ENCODE results near the gene ADPRS. TPM values are rescaled to one million over a fixed set of nuclear protein-coding genes. Genes with fewer than 3 reads are reported as not detected.

The ADPRS gene
- total RNA-seq, 4 donors from 2014 or later: 23.8 to 43.4 (median 32.6) TPM

DNA sequence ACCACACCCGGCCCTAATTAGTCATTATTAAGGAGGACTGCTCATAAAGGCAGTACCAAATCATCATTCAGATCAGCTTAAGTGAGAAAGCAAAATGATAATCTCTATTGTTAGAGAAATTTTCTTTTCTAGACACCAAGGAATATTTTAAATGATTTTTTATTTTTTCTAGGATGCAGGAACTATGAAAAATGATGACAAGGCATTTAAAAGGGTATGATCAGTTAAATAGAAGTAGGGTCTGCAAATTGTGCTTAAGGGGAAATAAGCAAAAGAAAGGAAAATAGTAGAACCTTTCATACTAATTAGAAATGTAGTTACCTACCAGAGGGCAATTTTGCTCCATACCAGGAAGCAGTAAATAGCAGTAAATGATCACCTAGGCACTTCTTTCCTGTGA is 26.4 kb upstream of the ADPRS start:
- no peak for ATAC-seq
- TF ChIP-seq EP300 (IDR thresholded peaks at IDR 0.05) (no peak), POLR2AphosphoS5 (IDR thresholded peaks at IDR 0.05) (no peak), POLR2A (IDR thresholded peaks at IDR 0.05) (no peak)
- TF ChIP-seq, protein P1, sequence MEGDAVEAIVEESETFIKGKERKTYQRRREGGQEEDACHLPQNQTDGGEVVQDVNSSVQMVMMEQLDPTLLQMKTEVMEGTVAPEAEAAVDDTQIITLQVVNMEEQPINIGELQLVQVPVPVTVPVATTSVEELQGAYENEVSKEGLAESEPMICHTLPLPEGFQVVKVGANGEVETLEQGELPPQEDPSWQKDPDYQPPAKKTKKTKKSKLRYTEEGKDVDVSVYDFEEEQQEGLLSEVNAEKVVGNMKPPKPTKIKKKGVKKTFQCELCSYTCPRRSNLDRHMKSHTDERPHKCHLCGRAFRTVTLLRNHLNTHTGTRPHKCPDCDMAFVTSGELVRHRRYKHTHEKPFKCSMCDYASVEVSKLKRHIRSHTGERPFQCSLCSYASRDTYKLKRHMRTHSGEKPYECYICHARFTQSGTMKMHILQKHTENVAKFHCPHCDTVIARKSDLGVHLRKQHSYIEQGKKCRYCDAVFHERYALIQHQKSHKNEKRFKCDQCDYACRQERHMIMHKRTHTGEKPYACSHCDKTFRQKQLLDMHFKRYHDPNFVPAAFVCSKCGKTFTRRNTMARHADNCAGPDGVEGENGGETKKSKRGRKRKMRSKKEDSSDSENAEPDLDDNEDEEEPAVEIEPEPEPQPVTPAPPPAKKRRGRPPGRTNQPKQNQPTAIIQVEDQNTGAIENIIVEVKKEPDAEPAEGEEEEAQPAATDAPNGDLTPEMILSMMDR (IDR thresholded peaks at IDR 0.05): no peak
- Histone ChIP-seq H3K4me3 (no peak overlapping the region), H3K27me3 (no peaks in the 10 kb centered on the region), H3K9me3 (no peaks in the 10 kb centered on the region), H3K36me3 (peaks cover 0 to 21% of the 10 kb centered on the region in 2 donors), H3K27ac (no peak overlapping the region), H3K4me1 (no peaks in the 10 kb centered on the region)
- 100% methylated on average over 1 of the region's 1 CpG; no CpG with 5 or more reads in 1 of the 2 donors for WGBS, 2 donors (ENCODE audit: low coverage in 1 of 2)

DNA sequence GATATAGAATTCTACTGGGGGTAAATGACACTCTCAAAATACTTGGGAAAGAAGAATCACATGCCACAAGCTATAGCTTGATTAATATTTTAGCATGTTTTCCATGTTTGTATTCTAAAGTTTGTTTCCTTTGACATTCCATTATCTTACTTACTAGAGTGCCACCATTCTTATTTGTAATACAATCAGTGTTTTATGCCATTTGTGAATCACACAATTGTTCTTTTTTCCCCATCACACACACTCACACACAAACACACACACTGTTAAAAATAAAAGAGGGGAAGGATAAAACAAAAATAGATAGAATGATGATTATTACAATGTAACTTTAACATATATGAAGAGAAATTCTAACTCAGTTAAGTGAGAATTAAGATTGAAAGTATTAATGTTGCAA is 20.8 kb upstream of the ADPRS start:
- H3K36me3 ChIP-seq: peaks cover 0 to 6% of the 10 kb centered on the region in 2 donors
- no peak overlapping the region for H3K27ac ChIP-seq
- no peaks in the 10 kb centered on the region for H3K4me1 ChIP-seq
- no peaks in the 10 kb centered on the region for H3K9me3 ChIP-seq
- TF ChIP-seq POLR2A (IDR thresholded peaks at IDR 0.05): no peak
- TF ChIP-seq, protein P1 (IDR thresholded peaks at IDR 0.05): no peak
- TF ChIP-seq EP300 (IDR thresholded peaks at IDR 0.05): no peak
- TF ChIP-seq POLR2AphosphoS5 (IDR thresholded peaks at IDR 0.05): no peak
- no peak for ATAC-seq
- no peak overlapping the region for H3K4me3 ChIP-seq
- no peaks in the 10 kb centered on the region for H3K27me3 ChIP-seq

DNA sequence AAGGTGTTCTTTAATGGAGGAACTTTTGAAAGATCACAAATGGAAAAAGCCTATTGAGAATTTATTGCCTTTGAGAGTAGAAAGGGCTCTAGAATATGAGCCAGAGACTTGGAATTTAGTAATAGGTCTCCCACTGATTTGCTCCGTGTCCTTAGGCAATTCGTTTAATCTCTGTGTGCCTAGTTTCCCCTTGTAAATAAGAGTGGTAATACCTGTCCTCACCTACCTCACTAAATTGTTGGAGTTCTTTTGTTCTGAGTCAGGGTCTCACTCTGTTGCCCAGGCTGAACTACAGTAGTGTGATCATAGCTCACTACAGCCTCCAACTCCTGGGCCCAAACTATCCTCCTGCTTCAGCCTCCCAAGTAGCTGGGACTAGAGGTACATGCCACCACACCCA is 19.8 kb upstream of the ADPRS start:
- H3K9me3 ChIP-seq: no peaks in the 10 kb centered on the region
- no peak for ATAC-seq
- WGBS, 2 donors (ENCODE audit: low coverage in 1 of 2): 95 to 100% methylated on average over 2 of the region's 2 CpGs
- no peaks in the 10 kb centered on the region for H3K27me3 ChIP-seq
- no peaks in the 10 kb centered on the region for H3K4me1 ChIP-seq
- no peak overlapping the region for H3K27ac ChIP-seq
- TF ChIP-seq, protein P1 (IDR thresholded peaks at IDR 0.05): no peak
- TF ChIP-seq POLR2A (IDR thresholded peaks at IDR 0.05) (no peak), POLR2AphosphoS5 (IDR thresholded peaks at IDR 0.05) (no peak), EP300 (IDR thresholded peaks at IDR 0.05) (no peak)
- no peak overlapping the region for H3K4me3 ChIP-seq
- peaks cover 0 to 3% of the 10 kb centered on the region in 2 donors for H3K36me3 ChIP-seq

DNA sequence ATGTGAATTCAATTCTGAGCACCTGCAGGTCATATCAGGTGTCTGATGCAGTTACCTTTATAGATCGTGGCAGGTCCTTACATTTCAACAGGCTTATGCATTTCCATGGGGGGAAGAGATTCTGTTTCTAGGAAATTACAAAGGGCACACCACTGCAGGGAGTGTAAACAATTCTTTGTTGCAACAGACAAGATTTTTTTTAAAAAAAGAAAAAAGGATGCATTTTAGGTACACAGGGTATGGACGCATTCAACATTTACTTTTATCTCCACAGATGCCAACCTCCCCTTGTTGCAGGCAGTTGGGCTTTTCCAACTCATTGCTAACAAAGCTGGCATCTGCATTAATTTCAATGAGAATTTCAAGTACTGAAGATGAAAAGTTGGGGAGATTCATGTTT is 18.3 kb upstream of the ADPRS start:
- no peak overlapping the region for H3K4me3 ChIP-seq
- TF ChIP-seq, protein P1 (IDR thresholded peaks at IDR 0.05): no peak
- no peak for TF ChIP-seq EP300 (IDR thresholded peaks at IDR 0.05)
- no peaks in the 10 kb centered on the region for H3K27me3 ChIP-seq
- H3K4me1 ChIP-seq: no peaks in the 10 kb centered on the region
- no peak for ATAC-seq
- H3K27ac ChIP-seq: no peak overlapping the region
- no peaks in the 10 kb centered on the region for H3K9me3 ChIP-seq
- WGBS, 2 donors (ENCODE audit: low coverage in 1 of 2): 77 to 100% methylated on average over 2 of the region's 2 CpGs
- no peaks in the 10 kb centered on the region for H3K36me3 ChIP-seq

DNA sequence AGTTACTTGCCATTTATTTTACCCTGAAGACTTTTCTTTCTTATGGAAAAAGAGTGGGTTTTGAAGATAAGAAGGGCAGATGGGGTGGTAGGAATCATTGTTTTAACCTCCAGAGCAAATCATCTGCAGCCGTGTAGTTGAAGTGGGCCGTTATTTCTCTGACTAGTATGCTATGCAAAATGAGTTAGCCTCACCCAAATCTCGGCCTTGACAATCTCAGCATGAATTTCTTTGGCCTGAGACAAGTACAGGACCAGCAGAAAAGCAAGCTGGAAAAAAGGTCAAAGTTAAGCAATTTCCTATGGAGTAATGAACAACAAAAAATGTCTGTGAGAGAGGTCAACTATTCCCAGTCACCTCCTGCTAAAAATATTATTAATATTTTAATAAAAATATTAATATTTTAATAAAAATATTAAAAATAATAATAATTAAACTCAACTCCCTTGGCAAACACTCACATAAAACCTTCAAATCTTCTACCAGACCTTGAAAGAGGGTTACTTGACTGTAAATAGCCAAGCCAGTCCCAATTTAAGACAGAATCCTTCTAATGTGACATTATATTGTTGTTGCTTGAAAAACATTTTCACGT is 11.6 kb upstream of the ADPRS start:
- H3K36me3 ChIP-seq: no peaks in the 10 kb centered on the region

More for the DNA sequence above, 11.6 kb upstream of the ADPRS start:
- Histone ChIP-seq H3K27me3 (no peaks in the 10 kb centered on the region), H3K4me1 (no peaks in the 10 kb centered on the region), H3K4me3 (no peak overlapping the region), H3K9me3 (no peaks in the 10 kb centered on the region), H3K27ac (no peak overlapping the region)
- WGBS, 2 donors (ENCODE audit: low coverage in 1 of 2): 49 to 62% methylated on average over 4 of the region's 4 CpGs
- ATAC-seq: no peak
- TF ChIP-seq POLR2A (IDR thresholded peaks at IDR 0.05): no peak
- TF ChIP-seq, protein P1 (IDR thresholded peaks at IDR 0.05): no peak
- no peak for TF ChIP-seq POLR2AphosphoS5 (IDR thresholded peaks at IDR 0.05)
- no peak for TF ChIP-seq EP300 (IDR thresholded peaks at IDR 0.05)

All from gastroesophageal sphincter (tissue), 4 donors.